Measurements from ENCODE around the gene TBC1D3E.
"Not testable (repeated sequence)": the region's sequence is repeated elsewhere in the genome, so short reads cannot be mapped to it uniquely, and the experiment has no call there.

- not testable (repeated sequence) for TF ChIP-seq CTCF, POLR2A (IDR thresholded peaks at IDR 0.05)
These were observed 40.4 kb upstream of the TBC1D3E start for GRCh38 chr17:38087344-38087743.

Data from heart left ventricle (tissue), 13 donors.